Neural cell (in vitro differentiated cells): ENCODE data around the gene COX10. TPM values are rescaled to one million over a fixed set of nuclear protein-coding genes. Genes with fewer than 3 reads are reported as not detected.

ENCODE experiments used
- H2AFZ ChIP-seq: fragments of 200-600, 300-800 bp; sonication (generic), shearing (Covaris generic); 2 replicates; pipeline ENCODE4 v1.6.0; 2014; ENCODE audit warnings: low read depth, mild to moderate bottlenecking, antibody characterized with exemption, low read length, moderate library complexity
- H3F3A ChIP-seq: fragments of 200-600 bp; shearing (Covaris generic); 2 replicates; pipeline ENCODE4 v1.6.1; 2016; ENCODE audit warnings: mild to moderate bottlenecking, moderate library complexity, mixed read lengths, antibody characterized with exemption, low read length; ENCODE audit not compliant: insufficient read depth, poor library complexity, severe bottlenecking
- H3K27ac ChIP-seq: fragments of 200-600, 300-800 bp; sonication (generic), shearing (Covaris generic); 2 replicates; pipeline ENCODE4 v1.5.1; 2014; ENCODE audit warnings: mild to moderate bottlenecking, low read length, moderate library complexity
- H3K27me3 ChIP-seq: fragments of 300-800, 200-600 bp; sonication (generic), shearing (Covaris generic); 2 replicates; pipeline ENCODE4 v1.6.0; 2014; ENCODE audit warnings: mild to moderate bottlenecking, low read depth, low read length, moderate library complexity; ENCODE audit not compliant: insufficient read depth
- H3K36me3 ChIP-seq: fragments of 300-800, 200-600 bp; sonication (generic), shearing (Covaris generic); 2 replicates; pipeline ENCODE4 v1.5.1; 2014; ENCODE audit warnings: mild to moderate bottlenecking, antibody characterized with exemption, low read length, moderate library complexity; ENCODE audit not compliant: insufficient read depth
- H3K4me2 ChIP-seq: fragments of 300-800, 200-600 bp; sonication (generic), shearing (Covaris generic); 2 replicates; pipeline ENCODE4 v1.6.0; 2014; ENCODE audit warnings: mild to moderate bottlenecking, low read length
- H3K4me3 ChIP-seq: fragments of 300-800, 200-600 bp; sonication (generic), shearing (Covaris generic); 2 replicates; pipeline ENCODE4 v1.5.1; 2014; ENCODE audit warnings: mild to moderate bottlenecking, low read length, moderate library complexity
- H3K79me2 ChIP-seq: fragments of 200-600 bp; shearing (Covaris generic); replicated peaks from 2 replicates; pipeline ENCODE4 v1.6.0; 2014; ENCODE audit warnings: mild to moderate bottlenecking, low read length, moderate library complexity; ENCODE audit not compliant: insufficient read depth
- H3K9ac ChIP-seq: fragments of 300-800, 200-600 bp; sonication (generic), shearing (Covaris generic); 2 replicates; pipeline ENCODE4 v1.6.1; 2016; ENCODE audit warnings: mild to moderate bottlenecking, low read length, mixed read lengths
- H3K9me2 ChIP-seq: fragments of 200-600 bp; shearing (Covaris generic); 2 replicates; pipeline ENCODE4 v1.6.1; 2016; ENCODE audit warnings: mild to moderate bottlenecking, low read length, mixed read lengths; ENCODE audit not compliant: insufficient read depth
- H3K9me3 ChIP-seq: fragments of 200-600, 300-800 bp; sonication (generic), shearing (Covaris generic); 2 replicates; pipeline ENCODE4 v1.6.1; 2016; ENCODE audit warnings: mild to moderate bottlenecking, mixed run types, low read length, moderate library complexity, mixed read lengths
- H4K20me1 ChIP-seq: fragments of 200-600 bp; shearing (Covaris generic); 2 replicates; pipeline ENCODE4 v1.6.1; 2016; ENCODE audit warnings: mild to moderate bottlenecking, mixed run types; ENCODE audit not compliant: insufficient read depth
- CTCF ChIP-seq: fragments of 450-650 bp; IDR thresholded peaks from 2 replicates; pipeline ENCODE4 v1.5.1; 2014; ENCODE audit warnings: antibody characterized with exemption, mild to moderate bottlenecking, moderate library complexity; ENCODE audit not compliant: poor library complexity, severe bottlenecking
- EP300 ChIP-seq: fragments of 450-650 bp; conservative IDR thresholded peaks from 2 replicates; pipeline ENCODE4 v1.6.1; 2014; ENCODE audit warnings: antibody characterized with exemption, mild to moderate bottlenecking, moderate library complexity; ENCODE audit not compliant: poor library complexity, severe bottlenecking
- EZH2 ChIP-seq: fragments of 200-600, 300-800 bp; shearing (Covaris generic), sonication (generic); IDR thresholded peaks from 2 replicates; pipeline ENCODE4 v1.6.1; 2014; ENCODE audit warnings: antibody characterized with exemption, low read length, borderline replicate concordance, mild to moderate bottlenecking; ENCODE audit not compliant: insufficient read depth, poor library complexity, severe bottlenecking
- MXI1 ChIP-seq: fragments of 450-650 bp; conservative IDR thresholded peaks from 2 replicates; pipeline ENCODE4 v1.6.1; 2014; ENCODE audit warnings: antibody characterized with exemption, mild to moderate bottlenecking; ENCODE audit not compliant: poor library complexity, severe bottlenecking
- POLR2AphosphoS5 ChIP-seq: IDR thresholded peaks from 2 replicates; pipeline ENCODE4 v1.6.1; 2012
- RAD21 ChIP-seq: fragments of 450-650 bp; conservative IDR thresholded peaks from 2 replicates; pipeline ENCODE4 v1.6.1; 2014; ENCODE audit warnings: antibody characterized with exemption, mild to moderate bottlenecking, moderate library complexity
- REST ChIP-seq: IDR thresholded peaks from 2 replicates; pipeline ENCODE4 v1.6.1; 2012; ENCODE audit warnings: borderline replicate concordance
- SMC3 ChIP-seq: fragments of 450-650 bp; conservative IDR thresholded peaks from 2 replicates; pipeline ENCODE4 v1.6.1; 2014; ENCODE audit warnings: antibody characterized with exemption, mild to moderate bottlenecking, moderate library complexity; ENCODE audit not compliant: poor library complexity
- TAF1 ChIP-seq: IDR thresholded peaks from 2 replicates; pipeline ENCODE4 v1.6.1; 2012; ENCODE audit warnings: low read depth
- polyA plus RNA-seq: library from polyadenylated mRNA; depleted of rRNA; stranded (reverse); fragments of >200 nt; gene quantifications from 2 replicates; pipeline ENCODE4 v1.2.3, GENCODE V29; 2014

The COX10 gene
- polyA plus RNA-seq, 1 donor from 2014 or later = 7.2 TPM

- no peaks in the 10 kb centered on the region for H3F3A ChIP-seq
- H3K9ac ChIP-seq = no peak overlapping the region
- no peaks in the 10 kb centered on the region for H3K9me3 ChIP-seq
- H4K20me1 ChIP-seq = no peaks in the 10 kb centered on the region
- H3K9me2 ChIP-seq = no peaks in the 10 kb centered on the region
- H3K27ac ChIP-seq = no peak overlapping the region
- no peaks in the 10 kb centered on the region for H3K27me3 ChIP-seq
- H2AFZ ChIP-seq = no peak overlapping the region
- TF ChIP-seq EZH2 (no peak), SMC3 (no peak), REST (no peak), TAF1 (no peak), CTCF (no peak), MXI1 (no peak), EP300 (no peak), RAD21 (no peak), POLR2AphosphoS5 (no peak)
- peaks cover 4% of the 10 kb centered on the region for H3K36me3 ChIP-seq
- H3K79me2 ChIP-seq = no peaks in the 10 kb centered on the region
- H3K4me3 ChIP-seq = no peak overlapping the region
- no peak overlapping the region for H3K4me2 ChIP-seq
Observed at GRCh38 chr17:14058051-14058450, 11.3 kb upstream of the COX10 start.

GRCh38 chr17:14060706-14061105, 8.6 kb upstream of the COX10 start:
- Histone ChIP-seq H3K9me3 (no peaks in the 10 kb centered on the region), H3K27me3 (no peaks in the 10 kb centered on the region), H3K4me3 (no peak overlapping the region), H3K9ac (no peak overlapping the region), H3K9me2 (no peaks in the 10 kb centered on the region), H4K20me1 (no peaks in the 10 kb centered on the region), H3F3A (no peaks in the 10 kb centered on the region), H3K4me2 (no peak overlapping the region), H3K36me3 (peaks cover 8% of the 10 kb centered on the region), H3K27ac (no peak overlapping the region), H2AFZ (no peak overlapping the region), H3K79me2 (no peaks in the 10 kb centered on the region)
- TF ChIP-seq MXI1 (no peak), RAD21 (no peak), CTCF (no peak), EP300 (no peak), REST (no peak), TAF1 (no peak), SMC3 (no peak), EZH2 (no peak), POLR2AphosphoS5 (no peak)
